Astrocyte of the cerebellum (primary cell): ENCODE data around the gene NTM.
"Not testable (repeated sequence)": the region's sequence is repeated elsewhere in the genome, so short reads cannot be mapped to it uniquely, and the experiment has no call there.

ENCODE experiments used
- DNase-seq: peaks from one replicate; pipeline ENCODE4 v3.0.0-alpha.2; 2011; ENCODE audit warnings: low read depth
- H3K4me3 ChIP-seq: 2 replicates; pipeline ENCODE4 v1.5.1; 2011; ENCODE audit warnings: mild to moderate bottlenecking, low read depth, low read length, moderate library complexity
- CTCF ChIP-seq: IDR thresholded peaks from 2 replicates; pipeline ENCODE4 v1.5.1; 2012; ENCODE audit warnings: low read length, low read depth, moderate library complexity, mild to moderate bottlenecking; ENCODE audit errors: missing control alignments
- in situ Hi-C: cut with HindIII; loops from 2 replicates; pipeline ENCODE4 v1.10.0; 2017; ENCODE audit warnings: low sequenced_read_pairs

Gene NTM

GRCh38 chr11:132315696-132316095 lies 945.3 kb downstream of the NTM start:
- in situ Hi-C loops = no loop called here
- no peak for TF ChIP-seq CTCF
- no peak for DNase-seq
- no peak overlapping the region for H3K4me3 ChIP-seq

GRCh38 chr11:132318421-132319157 lies 948.2 kb downstream of the NTM start:
- H3K4me3 ChIP-seq = no peak overlapping the region
- no peak for TF ChIP-seq CTCF
- DNase-seq = no peak
- in situ Hi-C loops = no loop called here

- in situ Hi-C loops, DNase-seq, H3K4me3 ChIP-seq: not testable (repeated sequence)
Observed at GRCh38 chr11:132319419-132319818, 949.0 kb downstream of the NTM start.

GRCh38 chr11:132330515-132330914 lies 960.1 kb downstream of the NTM start:
- TF ChIP-seq CTCF = no peak
- DNase-seq = no peak
- in situ Hi-C loops = no loop called here
- no peak overlapping the region for H3K4me3 ChIP-seq

- TF ChIP-seq CTCF = no peak
- DNase-seq = no peak
- in situ Hi-C loops = no loop called here
Observed at GRCh38 chr11:132332521-132332920, 962.1 kb downstream of the NTM start.

GRCh38 chr11:132334769-132335280 lies 964.4 kb downstream of the NTM start:
- no peak overlapping the region for H3K4me3 ChIP-seq
- no peak for TF ChIP-seq CTCF
- in situ Hi-C loops = no loop called here
- no peak for DNase-seq

More at GRCh38 chr11:132332521-132332920, 962.1 kb downstream of the NTM start:
- no peak overlapping the region for H3K4me3 ChIP-seq

- TF ChIP-seq CTCF = no peak
- in situ Hi-C loops = no loop called here
- H3K4me3 ChIP-seq = no peak overlapping the region
Observed at GRCh38 chr11:132335311-132335710, 964.9 kb downstream of the NTM start.

More at GRCh38 chr11:132335311-132335710, 964.9 kb downstream of the NTM start:
- DNase-seq = no peak
